ENCODE data around the gene APOL1.
"Not testable (repeated sequence)": the region's sequence is repeated elsewhere in the genome, so short reads cannot be mapped to it uniquely, and the experiment has no call there.

The APOL1 gene

GRCh38 chr22:36245805-36246356 is 7.1 kb upstream of the APOL1 start:
- DNase-seq (ENCODE audit: low spot score): no peak

- no peak for DNase-seq (ENCODE audit: low spot score)
These were observed 6.2 kb upstream of the APOL1 start for GRCh38 chr22:36246718-36247117.

GRCh38 chr22:36247955-36248354 is 5.0 kb upstream of the APOL1 start:
- DNase-seq (ENCODE audit: low spot score): no peak

GRCh38 chr22:36249160-36249559 is 3.8 kb upstream of the APOL1 start:
- DNase-seq (ENCODE audit: low spot score): no peak

- not testable (repeated sequence) for DNase-seq (ENCODE audit: low spot score)
These were observed 2.5 kb upstream of the APOL1 start for GRCh38 chr22:36250292-36250960.

DNA sequence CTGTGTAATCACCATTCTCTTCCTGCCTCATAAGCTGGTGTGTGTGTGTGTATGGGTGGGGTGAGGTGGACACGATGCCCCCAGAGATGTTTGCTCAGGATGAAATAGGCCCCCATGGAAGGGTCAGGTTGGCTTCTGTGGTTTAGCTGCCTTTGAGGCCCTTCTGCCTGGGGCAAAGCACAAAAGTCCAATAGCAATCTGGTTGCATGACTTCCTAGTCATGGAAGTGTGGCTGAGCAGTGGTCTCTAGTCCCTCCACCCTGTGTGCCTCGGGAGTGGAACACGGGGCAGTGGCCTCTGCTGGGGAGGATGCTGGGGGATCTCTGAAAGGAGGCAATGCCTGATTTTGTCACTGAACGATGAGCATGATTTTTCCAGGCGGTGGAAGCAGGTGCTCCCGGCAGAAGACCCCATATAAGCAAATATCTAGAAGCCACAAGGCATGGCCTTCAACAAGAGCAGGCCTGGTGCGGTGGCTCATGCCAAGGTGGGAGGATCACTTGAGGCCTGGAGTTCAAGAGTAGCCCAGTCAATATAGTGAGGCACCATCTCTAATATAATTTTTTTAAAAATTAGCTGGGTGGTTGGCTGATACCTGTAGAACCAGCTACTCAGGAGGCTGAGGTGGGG is 839 bp upstream of the APOL1 start:
- not testable (repeated sequence) for DNase-seq (ENCODE audit: low spot score)

- DNase-seq (ENCODE audit: low spot score): no peak
These were observed 874 bp downstream of the APOL1 start for GRCh38 chr22:36253523-36254490.

- not testable (repeated sequence) for DNase-seq (ENCODE audit: low spot score)
These were observed 2.6 kb downstream of the APOL1 start for GRCh38 chr22:36255572-36255971.

GRCh38 chr22:36256478-36256877 is 3.5 kb downstream of the APOL1 start:
- DNase-seq (ENCODE audit: low spot score): no peak

DNA sequence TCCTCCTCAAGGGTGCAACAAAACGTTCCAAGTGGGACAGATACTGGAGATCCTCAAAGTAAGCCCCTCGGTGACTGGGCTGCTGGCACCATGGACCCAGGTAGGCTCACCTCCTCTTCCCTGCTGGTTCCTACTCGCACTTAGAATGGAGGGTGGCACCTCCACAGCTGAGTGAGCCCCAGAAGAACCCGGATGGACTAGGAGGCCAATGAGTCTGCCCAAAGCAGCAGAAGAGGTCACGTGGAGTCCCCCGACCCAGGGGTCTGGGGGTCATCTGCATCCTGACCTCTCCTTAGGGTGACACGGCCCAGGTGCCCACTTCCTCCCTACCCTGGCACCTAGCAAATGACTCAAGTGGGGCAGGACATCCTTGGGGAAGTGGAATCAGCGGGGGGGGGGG is 4.4 kb downstream of the APOL1 start:
- DNase-seq (ENCODE audit: low spot score): no peak

- no peak for DNase-seq (ENCODE audit: low spot score)
These were observed 5.2 kb downstream of the APOL1 start for GRCh38 chr22:36257948-36258670.

DNA sequence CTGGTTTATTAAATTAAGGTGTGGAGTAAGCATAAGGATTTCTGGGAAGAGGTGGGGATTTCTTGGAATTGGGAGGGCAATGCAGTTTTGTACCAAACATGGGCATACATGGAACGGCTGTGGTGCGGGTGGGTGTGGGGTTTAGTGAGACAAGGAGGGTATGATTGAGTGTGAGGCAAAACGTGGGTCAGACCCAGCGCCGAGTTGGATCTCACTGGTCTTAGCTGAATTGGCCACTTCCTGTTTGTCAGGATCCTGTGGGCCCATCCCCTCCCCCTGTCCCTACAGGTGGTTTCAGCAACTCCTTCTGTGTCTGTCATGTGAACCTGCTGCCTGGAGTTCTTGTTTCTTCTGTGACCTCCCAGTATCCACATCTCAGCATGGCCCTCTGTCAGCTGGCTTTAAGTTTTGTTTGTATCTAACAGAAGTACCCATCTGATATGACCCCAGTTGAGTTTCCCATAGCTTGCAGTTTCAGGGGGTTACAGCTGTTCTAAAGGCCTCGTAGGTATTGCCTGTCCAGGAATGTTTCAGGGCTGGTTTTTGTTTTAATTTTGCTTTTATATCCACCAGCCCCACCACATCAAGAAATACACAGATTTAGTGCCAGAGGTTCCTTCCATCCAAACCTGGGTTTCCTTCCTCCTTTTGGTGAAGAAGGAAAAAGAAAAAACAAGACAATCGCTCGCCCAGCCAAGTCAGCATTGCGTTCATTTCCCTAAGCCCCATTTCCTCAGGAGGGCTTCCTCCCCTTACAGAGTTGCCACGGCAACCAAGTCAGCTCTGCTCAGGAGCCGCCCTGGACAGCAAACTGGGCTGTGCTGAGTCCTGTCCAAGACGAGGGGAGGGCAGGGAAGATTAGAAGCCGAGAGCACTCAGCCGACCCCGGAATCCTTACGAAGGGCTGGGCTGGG is 6.0 kb downstream of the APOL1 start:
- DNase-seq (ENCODE audit: low spot score): no peak

DNA sequence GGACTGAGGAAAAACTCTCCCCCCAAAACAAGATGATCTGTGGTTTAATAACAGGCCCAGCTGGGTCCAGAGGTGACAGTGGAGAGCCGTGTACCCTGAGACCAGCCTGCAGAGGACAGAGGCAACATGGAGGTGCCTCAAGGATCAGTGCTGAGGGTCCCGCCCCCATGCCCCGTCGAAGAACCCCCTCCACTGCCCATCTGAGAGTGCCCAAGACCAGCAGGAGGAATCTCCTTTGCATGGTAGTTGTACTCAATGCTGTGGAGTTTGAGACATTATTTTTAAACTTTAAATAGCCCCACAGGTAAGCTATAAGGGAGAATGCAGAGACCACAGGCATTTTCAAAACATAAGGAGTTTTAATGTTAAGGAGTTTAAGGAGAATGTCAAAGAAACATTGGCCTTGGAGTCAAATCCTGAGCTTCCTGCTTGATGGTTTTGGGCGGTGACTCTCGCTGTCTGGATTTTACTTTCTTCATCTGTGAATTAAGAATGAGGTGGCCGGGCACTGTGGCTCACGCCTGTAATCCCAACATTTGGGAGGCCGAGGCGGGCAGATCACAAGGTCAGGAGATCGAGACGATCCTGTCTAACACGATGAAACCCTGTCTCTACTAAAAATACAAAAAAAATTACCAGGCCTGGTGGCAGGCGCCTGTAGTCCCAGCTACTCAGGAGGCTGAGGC is 6.8 kb downstream of the APOL1 start:
- DNase-seq (ENCODE audit: low spot score): no peak

GRCh38 chr22:36261675-36262074 is 8.7 kb downstream of the APOL1 start:
- not testable (repeated sequence) for DNase-seq (ENCODE audit: low spot score)

- DNase-seq (ENCODE audit: low spot score): not testable (repeated sequence)
These were observed 9.4 kb downstream of the APOL1 start for GRCh38 chr22:36262307-36262706.

- DNase-seq (ENCODE audit: low spot score): not testable (repeated sequence)
These were observed 10.3 kb downstream of the APOL1 start for GRCh38 chr22:36263216-36263673.

DNA sequence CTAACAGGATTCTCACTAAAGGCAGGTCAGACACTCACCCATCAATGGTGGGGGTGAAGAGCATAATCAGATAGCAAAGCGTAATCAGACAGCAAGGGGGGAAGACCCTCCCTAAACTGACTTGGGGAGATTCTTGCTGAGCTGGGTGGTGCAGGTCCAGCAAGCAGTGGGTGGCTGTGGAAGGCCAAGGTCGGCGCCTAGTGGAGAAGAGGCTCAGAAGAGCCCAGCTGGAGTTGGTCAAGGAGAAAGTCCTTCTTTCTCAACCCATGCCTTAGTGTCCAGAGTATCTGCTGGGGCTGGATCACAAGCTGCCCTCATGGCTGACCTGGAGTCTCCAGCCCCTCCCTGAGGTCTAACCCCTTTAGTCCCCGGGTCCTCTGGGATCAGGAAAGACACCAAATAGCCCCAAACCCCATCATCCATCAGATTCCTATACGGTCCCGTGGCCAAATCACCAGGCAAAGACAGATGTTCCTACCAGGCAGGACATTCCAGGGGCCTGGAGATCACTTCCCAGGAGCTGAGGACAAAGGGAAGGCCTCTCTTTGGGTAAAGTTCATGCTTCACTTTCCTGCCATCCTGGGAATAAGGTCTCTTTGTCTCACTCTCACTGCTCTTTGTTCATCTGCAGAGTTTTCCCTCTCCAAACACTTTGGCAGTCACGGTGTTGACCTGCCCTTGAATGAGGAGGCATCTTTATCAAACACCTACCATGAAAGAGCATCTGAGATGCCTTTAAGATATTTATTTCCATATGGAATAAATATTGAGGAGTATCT is 11.1 kb downstream of the APOL1 start:
- not testable (repeated sequence) for DNase-seq (ENCODE audit: low spot score)

DNA sequence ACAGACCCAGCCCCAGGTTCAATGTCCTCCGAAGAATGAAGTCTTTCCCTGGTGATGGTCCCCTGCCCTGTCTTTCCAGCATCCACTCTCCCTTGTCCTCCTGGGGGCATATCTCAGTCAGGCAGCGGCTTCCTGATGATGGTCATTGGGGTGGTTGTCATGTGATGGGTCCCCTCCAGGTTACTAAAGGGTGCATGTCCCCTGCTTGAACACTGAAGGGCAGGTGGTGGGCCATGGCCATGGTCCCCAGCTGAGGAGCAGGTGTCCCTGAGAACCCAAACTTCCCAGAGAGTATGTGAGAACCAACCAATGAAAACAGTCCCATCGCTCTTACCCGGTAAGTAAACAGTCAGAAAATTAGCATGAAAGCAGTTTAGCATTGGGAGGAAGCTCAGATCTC is 14.1 kb downstream of the APOL1 start:
- no peak for DNase-seq (ENCODE audit: low spot score)

DNA sequence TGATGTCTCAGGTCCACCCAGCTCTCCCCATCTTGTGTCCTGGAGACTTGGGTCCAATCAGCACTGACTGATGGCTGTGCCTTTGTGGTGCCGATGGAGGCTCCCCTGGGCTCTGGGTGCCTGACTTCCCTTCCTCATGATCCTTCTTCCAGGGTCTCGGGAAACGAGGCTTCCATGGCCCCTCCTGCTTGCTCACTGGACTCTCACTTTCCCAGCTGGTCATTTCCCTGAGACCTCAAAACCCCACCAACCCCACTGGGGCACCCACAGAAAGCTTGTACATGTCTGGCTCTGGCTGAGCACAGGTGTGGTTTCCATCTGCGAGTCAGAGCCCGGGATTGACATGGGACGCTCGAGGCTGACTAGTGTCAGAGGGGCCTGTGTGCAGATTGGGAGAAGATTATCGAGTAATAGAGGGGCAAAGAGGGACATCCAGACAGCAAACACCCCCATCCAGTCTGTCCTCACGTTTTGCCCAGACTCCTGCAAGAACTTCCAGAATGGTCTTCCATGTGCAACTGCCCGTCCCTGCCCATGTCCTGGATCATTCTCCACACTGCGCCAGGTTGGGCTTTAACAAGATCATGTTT is 15.1 kb downstream of the APOL1 start:
- DNase-seq (ENCODE audit: low spot score): no peak
